ENCODE measurements around the gene FIP1L1.

The FIP1L1 gene

GRCh38 chr4:53490965-53491622 lies 113.7 kb downstream of the FIP1L1 start:
- Histone ChIP-seq H3K4me3 (ENCODE audit: low read depth in 1 of 2, low read length in 2 of 2) (no peak overlapping the region), H3K27me3 (ENCODE audit: control insufficient read depth in 1 of 2, insufficient read depth in 2 of 2, low read length in 2 of 2) (no peaks in the 10 kb centered on the region), H3K4me1 (ENCODE audit: insufficient read depth, low read length) (no peaks in the 10 kb centered on the region), H3K36me3 (ENCODE audit: insufficient read depth, low read length) (no peaks in the 10 kb centered on the region), H3K9ac (ENCODE audit: low read length) (no peak overlapping the region), H3K27ac (ENCODE audit: low read depth, low read length) (no peak overlapping the region), H3K9me3 (ENCODE audit: low read length) (no peaks in the 10 kb centered on the region)

GRCh38 chr4:53494851-53495250 lies 117.4 kb downstream of the FIP1L1 start:
- Histone ChIP-seq H3K9me3 (ENCODE audit: low read length) (no peaks in the 10 kb centered on the region), H3K36me3 (ENCODE audit: insufficient read depth, low read length) (no peaks in the 10 kb centered on the region), H3K27me3 (ENCODE audit: control insufficient read depth in 1 of 2, insufficient read depth in 2 of 2, low read length in 2 of 2) (no peaks in the 10 kb centered on the region), H3K27ac (ENCODE audit: low read depth, low read length) (no peak overlapping the region), H3K4me3 (ENCODE audit: low read depth in 1 of 2, low read length in 2 of 2) (no peak overlapping the region), H3K9ac (ENCODE audit: low read length) (no peak overlapping the region), H3K4me1 (ENCODE audit: insufficient read depth, low read length) (no peaks in the 10 kb centered on the region)

GRCh38 chr4:53497487-53498244 lies 120.2 kb downstream of the FIP1L1 start:
- no peaks in the 10 kb centered on the region for H3K27me3 ChIP-seq (ENCODE audit: control insufficient read depth in 1 of 2, insufficient read depth in 2 of 2, low read length in 2 of 2)
- no peak overlapping the region for H3K4me3 ChIP-seq (ENCODE audit: low read depth in 1 of 2, low read length in 2 of 2)
- H3K4me1 ChIP-seq (ENCODE audit: insufficient read depth, low read length): no peaks in the 10 kb centered on the region
- no peaks in the 10 kb centered on the region for H3K9me3 ChIP-seq (ENCODE audit: low read length)
- no peak overlapping the region for H3K27ac ChIP-seq (ENCODE audit: low read depth, low read length)
- no peak overlapping the region for H3K9ac ChIP-seq (ENCODE audit: low read length)
- H3K36me3 ChIP-seq (ENCODE audit: insufficient read depth, low read length): no peaks in the 10 kb centered on the region

- Histone ChIP-seq H3K36me3 (ENCODE audit: insufficient read depth, low read length) (no peaks in the 10 kb centered on the region), H3K27me3 (ENCODE audit: control insufficient read depth in 1 of 2, insufficient read depth in 2 of 2, low read length in 2 of 2) (no peaks in the 10 kb centered on the region), H3K9me3 (ENCODE audit: low read length) (no peaks in the 10 kb centered on the region), H3K9ac (ENCODE audit: low read length) (no peak overlapping the region), H3K4me1 (ENCODE audit: insufficient read depth, low read length) (no peaks in the 10 kb centered on the region), H3K4me3 (ENCODE audit: low read depth in 1 of 2, low read length in 2 of 2) (no peak overlapping the region), H3K27ac (ENCODE audit: low read depth, low read length) (no peak overlapping the region)
These were observed 121.3 kb downstream of the FIP1L1 start for GRCh38 chr4:53498706-53499105.

- Histone ChIP-seq H3K27ac (ENCODE audit: low read depth, low read length) (no peak overlapping the region), H3K9me3 (ENCODE audit: low read length) (no peaks in the 10 kb centered on the region), H3K27me3 (ENCODE audit: control insufficient read depth in 1 of 2, insufficient read depth in 2 of 2, low read length in 2 of 2) (no peaks in the 10 kb centered on the region), H3K4me3 (ENCODE audit: low read depth in 1 of 2, low read length in 2 of 2) (no peak overlapping the region), H3K4me1 (ENCODE audit: insufficient read depth, low read length) (no peaks in the 10 kb centered on the region), H3K36me3 (ENCODE audit: insufficient read depth, low read length) (no peaks in the 10 kb centered on the region), H3K9ac (ENCODE audit: low read length) (no peak overlapping the region)
These were observed 122.3 kb downstream of the FIP1L1 start for GRCh38 chr4:53499791-53500190.

GRCh38 chr4:53500546-53500945 lies 123.1 kb downstream of the FIP1L1 start:
- Histone ChIP-seq H3K4me1 (ENCODE audit: insufficient read depth, low read length) (no peaks in the 10 kb centered on the region), H3K27me3 (ENCODE audit: control insufficient read depth in 1 of 2, insufficient read depth in 2 of 2, low read length in 2 of 2) (no peaks in the 10 kb centered on the region), H3K9ac (ENCODE audit: low read length) (no peak overlapping the region), H3K9me3 (ENCODE audit: low read length) (no peaks in the 10 kb centered on the region), H3K4me3 (ENCODE audit: low read depth in 1 of 2, low read length in 2 of 2) (no peak overlapping the region), H3K27ac (ENCODE audit: low read depth, low read length) (no peak overlapping the region), H3K36me3 (ENCODE audit: insufficient read depth, low read length) (no peaks in the 10 kb centered on the region)

- Histone ChIP-seq H3K27me3 (ENCODE audit: control insufficient read depth in 1 of 2, insufficient read depth in 2 of 2, low read length in 2 of 2) (no peaks in the 10 kb centered on the region), H3K4me1 (ENCODE audit: insufficient read depth, low read length) (no peaks in the 10 kb centered on the region), H3K27ac (ENCODE audit: low read depth, low read length) (no peak overlapping the region), H3K9me3 (ENCODE audit: low read length) (no peaks in the 10 kb centered on the region), H3K36me3 (ENCODE audit: insufficient read depth, low read length) (no peaks in the 10 kb centered on the region), H3K4me3 (ENCODE audit: low read depth in 1 of 2, low read length in 2 of 2) (no peak overlapping the region), H3K9ac (ENCODE audit: low read length) (no peak overlapping the region)
These were observed 124.1 kb downstream of the FIP1L1 start for GRCh38 chr4:53501561-53501960.

GRCh38 chr4:53502094-53502493 lies 124.7 kb downstream of the FIP1L1 start:
- Histone ChIP-seq H3K27me3 (ENCODE audit: control insufficient read depth in 1 of 2, insufficient read depth in 2 of 2, low read length in 2 of 2) (no peaks in the 10 kb centered on the region), H3K36me3 (ENCODE audit: insufficient read depth, low read length) (no peaks in the 10 kb centered on the region), H3K9ac (ENCODE audit: low read length) (no peak overlapping the region), H3K4me3 (ENCODE audit: low read depth in 1 of 2, low read length in 2 of 2) (no peak overlapping the region), H3K9me3 (ENCODE audit: low read length) (no peaks in the 10 kb centered on the region), H3K27ac (ENCODE audit: low read depth, low read length) (no peak overlapping the region), H3K4me1 (ENCODE audit: insufficient read depth, low read length) (no peaks in the 10 kb centered on the region)

GRCh38 chr4:53505947-53506346 lies 128.5 kb downstream of the FIP1L1 start:
- Histone ChIP-seq H3K9ac (ENCODE audit: low read length) (no peak overlapping the region), H3K27ac (ENCODE audit: low read depth, low read length) (no peak overlapping the region), H3K9me3 (ENCODE audit: low read length) (no peaks in the 10 kb centered on the region), H3K4me1 (ENCODE audit: insufficient read depth, low read length) (no peaks in the 10 kb centered on the region), H3K4me3 (ENCODE audit: low read depth in 1 of 2, low read length in 2 of 2) (no peak overlapping the region), H3K27me3 (ENCODE audit: control insufficient read depth in 1 of 2, insufficient read depth in 2 of 2, low read length in 2 of 2) (no peaks in the 10 kb centered on the region), H3K36me3 (ENCODE audit: insufficient read depth, low read length) (no peaks in the 10 kb centered on the region)

GRCh38 chr4:53507058-53507457 lies 129.6 kb downstream of the FIP1L1 start:
- H3K4me3 ChIP-seq (ENCODE audit: low read depth in 1 of 2, low read length in 2 of 2): no peak overlapping the region
- no peak overlapping the region for H3K9ac ChIP-seq (ENCODE audit: low read length)
- no peaks in the 10 kb centered on the region for H3K9me3 ChIP-seq (ENCODE audit: low read length)
- no peaks in the 10 kb centered on the region for H3K27me3 ChIP-seq (ENCODE audit: control insufficient read depth in 1 of 2, insufficient read depth in 2 of 2, low read length in 2 of 2)
- no peaks in the 10 kb centered on the region for H3K36me3 ChIP-seq (ENCODE audit: insufficient read depth, low read length)
- no peaks in the 10 kb centered on the region for H3K4me1 ChIP-seq (ENCODE audit: insufficient read depth, low read length)
- H3K27ac ChIP-seq (ENCODE audit: low read depth, low read length): no peak overlapping the region

- Histone ChIP-seq H3K27me3 (ENCODE audit: control insufficient read depth in 1 of 2, insufficient read depth in 2 of 2, low read length in 2 of 2) (no peaks in the 10 kb centered on the region), H3K9me3 (ENCODE audit: low read length) (no peaks in the 10 kb centered on the region), H3K36me3 (ENCODE audit: insufficient read depth, low read length) (no peaks in the 10 kb centered on the region), H3K4me3 (ENCODE audit: low read depth in 1 of 2, low read length in 2 of 2) (no peak overlapping the region), H3K27ac (ENCODE audit: low read depth, low read length) (no peak overlapping the region), H3K4me1 (ENCODE audit: insufficient read depth, low read length) (no peaks in the 10 kb centered on the region), H3K9ac (ENCODE audit: low read length) (no peak overlapping the region)
These were observed 130.3 kb downstream of the FIP1L1 start for GRCh38 chr4:53507671-53508286.

Data from muscle layer of colon (tissue), 2 donors.